ENCODE results near the gene PRSS23. TPM values are rescaled to one million over a fixed set of nuclear protein-coding genes. Genes with fewer than 3 reads are reported as not detected.

Gene PRSS23
- polyA plus RNA-seq, 3 donors = 11.2 to 33.3 (median 29.1) TPM

DNA sequence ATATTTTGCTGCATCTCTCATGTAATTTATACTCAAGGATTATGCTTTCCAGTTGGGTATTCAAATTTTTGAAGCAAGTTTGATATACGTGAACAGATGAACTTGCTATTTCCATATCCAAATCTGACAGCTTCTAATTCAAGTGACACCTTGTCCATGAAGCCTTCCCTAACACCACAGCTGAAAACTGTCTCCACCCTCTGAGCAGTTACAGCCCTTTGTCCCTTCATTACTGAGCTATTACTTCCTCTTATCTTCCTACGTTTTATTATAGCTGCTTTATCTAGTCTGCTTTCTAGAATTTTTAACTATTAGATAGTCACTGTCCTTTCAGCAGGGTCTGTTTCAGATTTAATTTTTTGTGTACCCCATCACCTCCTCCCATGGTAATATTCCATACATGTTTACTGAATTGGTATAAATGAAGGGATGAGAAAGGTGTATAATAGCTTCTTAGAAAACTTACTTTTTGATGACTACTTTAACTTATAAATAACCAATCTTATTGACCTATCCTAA is 13.3 kb upstream of the PRSS23 start:
- 56 to 66% (median 63%) methylated on average over 2 of the region's 2 CpGs for WGBS, 3 donors

DNA sequence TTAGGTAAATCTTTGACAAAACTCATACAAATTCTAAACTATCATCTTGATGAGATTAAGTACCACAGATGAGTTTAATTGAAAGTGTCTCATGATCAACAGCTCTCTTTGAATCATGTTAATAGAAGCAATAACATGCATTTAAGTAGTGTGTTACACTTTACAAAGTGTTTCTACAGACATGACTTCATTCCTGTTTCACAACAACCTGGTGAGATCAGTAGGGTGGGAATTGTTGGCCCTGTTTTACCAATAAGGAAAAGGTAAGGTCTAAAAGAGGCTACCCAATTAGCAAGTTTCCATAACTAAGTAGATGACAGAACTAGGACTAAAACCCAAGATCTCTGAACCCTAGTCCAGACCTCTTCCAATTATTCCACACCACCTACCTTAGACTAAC is 12.7 kb upstream of the PRSS23 start:
- H3K27ac ChIP-seq (ENCODE audit: low read depth, low read length) = no peak overlapping the region

More for the DNA sequence above, 13.3 kb upstream of the PRSS23 start:
- H3K27ac ChIP-seq (ENCODE audit: low read depth, low read length) = no peak overlapping the region

GRCh38 chr11:86790195-86790725 is 10.1 kb upstream of the PRSS23 start:
- no peak overlapping the region for H3K27ac ChIP-seq (ENCODE audit: low read depth, low read length)

DNA sequence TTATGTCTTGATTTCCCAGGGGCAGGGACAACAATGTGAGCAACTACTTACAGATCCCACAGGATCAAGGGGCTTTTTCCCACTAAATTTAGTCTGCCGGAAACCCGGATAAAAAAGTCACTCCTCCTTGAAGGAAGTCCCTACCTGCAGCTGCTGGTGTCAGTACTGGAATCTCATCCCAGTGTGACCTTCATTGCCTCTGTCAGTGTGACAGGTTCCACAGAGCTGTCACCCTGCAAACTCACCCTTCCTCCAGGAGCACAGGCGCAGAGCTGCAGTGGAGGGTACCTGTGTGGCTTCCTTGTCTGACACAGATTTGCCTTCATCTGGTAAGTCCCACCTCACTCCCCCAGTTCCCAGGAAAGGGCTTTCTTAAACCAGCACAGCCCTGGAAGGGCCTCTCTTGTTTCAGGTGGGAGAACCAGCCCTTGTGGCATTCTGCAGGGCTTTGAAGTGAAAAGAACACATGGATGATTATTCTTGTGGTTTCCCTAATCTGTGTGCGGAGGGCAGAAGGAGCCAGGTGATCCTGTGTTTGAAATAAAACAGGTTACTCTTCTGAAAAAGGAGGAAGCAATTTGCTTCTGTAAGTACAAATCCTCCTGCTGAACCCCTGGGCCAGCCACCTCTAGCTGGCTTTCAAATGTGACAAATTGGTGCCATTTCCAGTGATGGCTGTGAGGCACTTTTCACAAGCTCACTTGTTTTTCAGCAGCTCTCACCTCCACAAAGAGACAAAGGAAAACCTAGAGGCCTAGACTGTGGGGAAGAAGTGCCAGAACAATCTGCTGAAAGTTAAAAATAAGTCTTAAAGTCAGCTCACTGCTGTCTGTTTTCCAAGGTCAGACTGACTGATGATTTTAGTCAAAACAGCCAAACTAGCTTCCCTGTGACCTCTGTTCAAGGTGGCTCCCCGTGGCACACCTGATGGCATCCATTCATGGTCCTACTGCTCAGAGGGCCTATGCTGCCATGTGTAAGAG is 9.2 kb upstream of the PRSS23 start:
- 75 to 89% (median 85%) methylated on average over 5 of the region's 5 CpGs for WGBS, 3 donors
- H3K27ac ChIP-seq (ENCODE audit: low read depth, low read length) = no peak overlapping the region

- WGBS, 3 donors = 72 to 80% (median 76%) methylated on average over 3 of the region's 3 CpGs
- no peak overlapping the region for H3K27ac ChIP-seq (ENCODE audit: low read depth, low read length)
Observed at GRCh38 chr11:86792150-86792549, 8.2 kb upstream of the PRSS23 start.

DNA sequence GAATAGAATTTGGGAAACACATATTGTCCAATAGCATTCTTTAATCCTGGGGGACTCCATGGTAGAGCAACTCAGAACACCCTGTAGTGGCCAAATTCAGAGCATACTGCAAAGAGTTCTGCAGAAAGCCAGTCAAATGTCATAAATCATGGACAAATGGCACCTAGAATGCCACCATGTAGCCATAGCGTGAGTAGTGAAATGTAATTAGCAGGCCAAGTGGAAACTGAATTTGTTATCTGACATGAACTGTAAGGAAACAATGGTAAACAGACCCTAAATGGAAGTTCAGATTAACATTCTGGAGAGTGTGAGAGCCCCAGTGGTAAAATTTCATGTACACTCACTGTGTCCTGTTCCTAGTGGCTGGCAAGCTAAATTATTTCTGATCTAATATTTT is 7.0 kb upstream of the PRSS23 start:
- 88 to 91% (median 91%) methylated on average over 1 of the region's 1 CpG for WGBS, 3 donors
- H3K27ac ChIP-seq (ENCODE audit: low read depth, low read length) = no peak overlapping the region

- WGBS, 3 donors = 58 to 95% (median 90%) methylated on average over 2 of the region's 2 CpGs
- no peak overlapping the region for H3K27ac ChIP-seq (ENCODE audit: low read depth, low read length)
Observed at GRCh38 chr11:86795511-86795910, 4.8 kb upstream of the PRSS23 start.

DNA sequence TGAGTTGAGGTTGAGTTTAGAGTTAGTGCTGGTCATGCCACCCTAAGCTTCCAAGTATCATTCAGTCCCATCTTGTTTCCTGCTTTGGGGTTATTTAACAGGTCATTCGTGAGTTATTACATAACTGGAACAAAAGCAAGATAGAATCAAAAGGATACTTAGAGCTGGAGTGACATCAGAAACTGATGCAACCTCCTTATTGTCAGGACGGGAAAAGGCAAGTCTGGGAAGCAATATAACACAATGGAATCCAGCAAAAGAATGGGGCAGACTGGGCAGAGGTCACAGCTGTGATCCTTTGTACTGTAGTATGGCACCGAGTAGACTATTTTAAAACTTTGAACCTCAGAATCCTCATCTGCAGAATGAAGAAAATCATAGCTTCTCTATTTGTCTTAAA is 4.4 kb upstream of the PRSS23 start:
- H3K27ac ChIP-seq (ENCODE audit: low read depth, low read length) = no peak overlapping the region
- 63 to 85% (median 69%) methylated on average over 3 of the region's 3 CpGs for WGBS, 3 donors

DNA sequence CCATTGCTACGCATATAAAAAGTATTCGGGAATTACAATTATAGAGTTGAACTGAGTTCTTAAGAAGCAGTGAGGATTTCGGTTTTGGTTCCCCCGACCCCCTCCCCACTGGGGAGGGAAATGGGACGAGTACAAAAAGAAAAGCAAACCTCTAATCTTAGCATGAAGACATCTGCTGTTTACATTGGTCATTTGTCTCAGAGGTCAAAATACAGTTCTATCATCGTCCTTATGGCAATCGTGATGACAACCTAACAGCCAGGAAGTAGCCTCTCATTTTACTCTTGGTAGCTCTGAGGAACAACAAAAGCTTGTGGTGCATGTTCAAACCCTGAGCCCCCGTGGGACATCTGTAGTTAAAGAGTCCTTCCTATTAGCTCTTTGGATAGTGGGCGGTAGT is 3.2 kb upstream of the PRSS23 start:
- 62 to 70% (median 69%) methylated on average over 9 of the region's 9 CpGs for WGBS, 3 donors
- H3K27ac ChIP-seq (ENCODE audit: low read depth, low read length) = no peak overlapping the region

GRCh38 chr11:86798988-86799387 is 1.4 kb upstream of the PRSS23 start:
- WGBS, 3 donors = 64 to 91% (median 78%) methylated on average over 5 of the region's 5 CpGs
- H3K27ac ChIP-seq (ENCODE audit: low read depth, low read length) = no peak overlapping the region

- H3K27ac ChIP-seq (ENCODE audit: low read depth, low read length) = no peak overlapping the region
- 59 to 67% (median 59%) methylated on average over 13 of the region's 13 CpGs for WGBS, 3 donors
Observed at GRCh38 chr11:86799680-86800075, 664 bp upstream of the PRSS23 start.

DNA sequence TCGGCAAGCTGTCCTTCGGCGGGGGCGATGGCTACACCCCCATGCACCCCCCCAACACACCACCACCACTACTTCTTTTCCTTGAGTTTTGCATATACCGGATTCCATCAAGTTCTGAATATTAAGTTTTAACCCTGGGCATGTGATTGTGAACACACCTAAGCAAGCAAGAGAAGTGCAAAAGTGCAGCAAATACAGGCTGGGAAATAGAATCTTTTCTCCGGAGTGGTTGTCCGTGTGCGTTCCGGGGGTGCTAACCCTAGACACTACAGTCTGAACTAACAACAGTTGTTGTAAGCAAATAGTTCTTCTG is 574 bp downstream of the PRSS23 start:
- WGBS, 3 donors = 1 to 7% (median 3%) methylated on average over 9 of the region's 9 CpGs
- H3K27ac ChIP-seq (ENCODE audit: low read depth, low read length) = no peak overlapping the region

DNA sequence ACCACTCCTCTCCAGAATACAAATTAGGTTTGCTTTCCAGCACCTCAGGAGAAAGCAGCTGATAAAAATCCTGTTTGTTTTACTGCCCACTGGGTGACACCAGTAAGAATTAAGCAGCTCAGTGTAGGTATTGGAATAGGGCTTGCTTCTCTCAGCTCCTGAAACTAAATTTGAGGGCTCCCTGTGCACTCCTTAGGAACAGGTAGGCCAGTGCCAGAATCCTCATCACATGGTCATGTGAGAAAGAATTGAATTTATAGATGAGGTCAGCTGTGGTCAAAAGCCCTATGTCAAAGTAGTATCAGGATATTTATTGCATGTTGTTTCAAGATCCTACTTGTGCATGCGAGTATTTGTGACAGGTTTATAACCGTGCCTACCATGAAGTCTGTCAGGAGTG is 1.0 kb downstream of the PRSS23 start:
- H3K27ac ChIP-seq (ENCODE audit: low read depth, low read length) = no peak overlapping the region
- 70 to 75% (median 71%) methylated on average over 2 of the region's 2 CpGs for WGBS, 3 donors

DNA sequence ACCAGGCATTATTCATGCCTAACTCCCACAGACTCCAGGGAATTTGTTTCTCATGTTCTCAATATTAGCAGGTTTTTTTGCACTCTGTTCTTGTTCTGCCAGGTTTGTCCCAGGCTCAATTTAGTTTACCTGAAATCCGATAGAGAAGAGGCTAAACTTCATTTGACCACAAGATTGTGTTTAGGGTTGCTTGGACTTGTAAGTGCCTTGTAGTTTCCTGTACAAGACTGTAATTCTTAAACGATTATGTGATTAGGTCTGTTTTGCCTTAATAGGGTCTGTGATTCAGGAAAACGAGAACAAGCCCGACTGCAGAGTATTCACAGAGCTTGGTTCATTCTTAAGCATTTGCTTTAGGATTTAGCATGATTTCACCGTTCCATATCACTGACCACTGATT is 1.8 kb downstream of the PRSS23 start:
- no peak overlapping the region for H3K27ac ChIP-seq (ENCODE audit: low read depth, low read length)
- WGBS, 3 donors = 45 to 51% (median 50%) methylated on average over 5 of the region's 5 CpGs

- H3K27ac ChIP-seq (ENCODE audit: low read depth, low read length) = no peak overlapping the region
- WGBS, 3 donors = 14 to 23% (median 18%) methylated on average over 3 of the region's 3 CpGs
Observed at GRCh38 chr11:86802601-86803051, 2.3 kb downstream of the PRSS23 start.

DNA sequence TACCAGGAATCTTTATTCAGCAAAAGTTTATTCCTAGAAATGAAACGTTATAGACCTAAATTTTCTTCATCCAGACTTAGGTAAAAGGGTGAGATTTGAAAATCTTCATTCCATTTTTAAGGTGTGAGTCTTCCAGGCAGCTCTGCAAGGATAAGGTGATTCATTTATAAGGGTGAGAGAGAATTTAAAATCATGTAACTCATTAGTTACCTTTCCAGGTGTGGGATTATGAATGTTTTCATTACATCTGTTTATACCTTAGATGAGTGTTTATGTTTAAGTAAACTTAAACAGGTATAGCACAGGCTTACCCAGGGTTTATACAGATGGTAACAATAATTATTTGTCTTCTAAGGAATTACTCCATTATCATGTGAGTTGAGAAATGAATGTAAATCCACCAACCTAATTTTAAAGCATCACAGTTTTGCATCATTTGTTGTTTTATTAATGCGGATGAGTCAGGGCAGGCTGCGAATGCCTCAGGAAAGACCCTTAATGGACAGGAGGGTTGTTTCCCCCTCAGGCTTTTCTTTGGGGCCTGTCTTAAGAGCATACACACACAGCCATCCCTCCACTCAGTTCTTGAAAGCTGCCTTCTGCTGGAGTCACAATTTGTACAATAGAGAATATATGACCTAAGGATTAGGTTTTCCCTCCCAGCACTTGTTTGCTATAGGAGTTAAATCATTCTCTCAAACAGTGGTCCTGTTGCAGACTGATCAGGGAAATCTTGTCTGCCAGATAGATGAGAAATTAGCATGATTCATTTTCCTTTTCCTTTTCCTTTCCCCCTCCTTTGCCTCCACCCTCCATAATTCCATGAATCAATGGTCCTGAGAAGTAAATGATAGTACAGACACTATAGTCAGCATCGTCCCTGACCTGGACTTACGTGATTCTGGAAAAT is 3.0 kb downstream of the PRSS23 start:
- no peak overlapping the region for H3K27ac ChIP-seq (ENCODE audit: low read depth, low read length)
- WGBS, 3 donors = 58 to 78% (median 66%) methylated on average over 5 of the region's 5 CpGs

DNA sequence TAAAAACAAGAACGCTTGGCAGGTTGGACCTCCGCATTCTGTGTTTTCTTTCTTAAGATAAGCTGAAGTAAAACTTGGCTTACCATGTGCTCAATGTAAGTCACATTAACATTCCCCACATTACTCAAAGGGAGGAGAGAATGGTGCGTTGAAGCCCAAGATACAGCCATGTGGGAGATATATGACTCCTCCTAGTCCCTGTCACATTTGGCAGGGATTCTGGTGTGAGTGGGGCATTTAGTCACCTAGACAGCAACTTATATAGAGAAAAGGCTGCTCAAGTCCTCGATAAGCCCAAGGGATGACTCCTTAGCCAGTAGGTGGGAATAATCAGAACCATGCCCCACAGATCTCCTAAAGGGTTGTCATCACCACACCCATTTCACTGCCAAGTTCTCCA is 4.6 kb downstream of the PRSS23 start:
- 71 to 89% (median 87%) methylated on average over 4 of the region's 4 CpGs for WGBS, 3 donors
- no peak overlapping the region for H3K27ac ChIP-seq (ENCODE audit: low read depth, low read length)

GRCh38 chr11:86805873-86806310 is 5.5 kb downstream of the PRSS23 start:
- H3K27ac ChIP-seq (ENCODE audit: low read depth, low read length) = no peak overlapping the region
- 29 to 48% (median 32%) methylated on average over 2 of the region's 2 CpGs for WGBS, 3 donors

GRCh38 chr11:86806903-86807302 is 6.6 kb downstream of the PRSS23 start:
- H3K27ac ChIP-seq (ENCODE audit: low read depth, low read length) = no peak overlapping the region
- 90 to 91% (median 90%) methylated on average over 3 of the region's 3 CpGs for WGBS, 3 donors

Data from adipose tissue (tissue), 3 donors.